ENCODE results near the gene SETD3. TPM values are rescaled to one million over a fixed set of nuclear protein-coding genes. Genes with fewer than 3 reads are reported as not detected.

SETD3 gene
- total RNA-seq, 1 donor from 2014 or later: 67.4 TPM

- Mint-ChIP-seq H3K27ac (ENCODE audit: unreplicated experiment) (no peak overlapping the region), H3K36me3 (ENCODE audit: low read depth, unreplicated experiment) (no peaks in the 10 kb centered on the region), H3K4me3 (ENCODE audit: unreplicated experiment) (no peak overlapping the region), H3K9me3 (ENCODE audit: unreplicated experiment) (no peaks in the 10 kb centered on the region), H3K27me3 (ENCODE audit: unreplicated experiment) (no peaks in the 10 kb centered on the region), H3K4me1 (ENCODE audit: unreplicated experiment) (peaks cover 9% of the 10 kb centered on the region)
- DNase-seq (ENCODE audit: low spot score): no peak
- TF ChIP-seq CTCF (IDR thresholded peaks at IDR 0.05; ENCODE audit: unreplicated experiment): no peak
Measured at GRCh38 chr14:99363616-99364290, 116.9 kb downstream of the SETD3 start.

GRCh38 chr14:99363051-99363450, 117.6 kb downstream of the SETD3 start:
- Mint-ChIP-seq H3K36me3 (ENCODE audit: low read depth, unreplicated experiment) (no peaks in the 10 kb centered on the region), H3K4me3 (ENCODE audit: unreplicated experiment) (no peak overlapping the region), H3K9me3 (ENCODE audit: unreplicated experiment) (no peaks in the 10 kb centered on the region), H3K27me3 (ENCODE audit: unreplicated experiment) (no peaks in the 10 kb centered on the region), H3K4me1 (ENCODE audit: unreplicated experiment) (peaks cover 9% of the 10 kb centered on the region), H3K27ac (ENCODE audit: unreplicated experiment) (no peak overlapping the region)
- no peak for DNase-seq (ENCODE audit: low spot score)
- no peak for TF ChIP-seq CTCF (IDR thresholded peaks at IDR 0.05; ENCODE audit: unreplicated experiment)

- Mint-ChIP-seq H3K27ac (ENCODE audit: unreplicated experiment) (no peak overlapping the region), H3K4me1 (ENCODE audit: unreplicated experiment) (peaks cover 9% of the 10 kb centered on the region), H3K9me3 (ENCODE audit: unreplicated experiment) (no peaks in the 10 kb centered on the region), H3K4me3 (ENCODE audit: unreplicated experiment) (no peak overlapping the region), H3K27me3 (ENCODE audit: unreplicated experiment) (peaks cover 1% of the 10 kb centered on the region), H3K36me3 (ENCODE audit: low read depth, unreplicated experiment) (no peaks in the 10 kb centered on the region)
- no peak for DNase-seq (ENCODE audit: low spot score)
- TF ChIP-seq CTCF (IDR thresholded peaks at IDR 0.05; ENCODE audit: unreplicated experiment): no peak
Measured at GRCh38 chr14:99361596-99362215, 119.0 kb downstream of the SETD3 start.

GRCh38 chr14:99360774-99361595, 119.7 kb downstream of the SETD3 start:
- TF ChIP-seq CTCF (IDR thresholded peaks at IDR 0.05; ENCODE audit: unreplicated experiment): no peak
- Mint-ChIP-seq H3K4me1 (ENCODE audit: unreplicated experiment) (peaks cover 9% of the 10 kb centered on the region), H3K27ac (ENCODE audit: unreplicated experiment) (no peak overlapping the region), H3K27me3 (ENCODE audit: unreplicated experiment) (peaks cover 1% of the 10 kb centered on the region), H3K9me3 (ENCODE audit: unreplicated experiment) (no peaks in the 10 kb centered on the region), H3K36me3 (ENCODE audit: low read depth, unreplicated experiment) (no peaks in the 10 kb centered on the region), H3K4me3 (ENCODE audit: unreplicated experiment) (no peak overlapping the region)
- DNase-seq (ENCODE audit: low spot score): no peak
